Effector memory CD4-positive, alpha-beta T cell (primary cell): ENCODE data around the gene SPINK9.
A peak's percentile ranks its signal among the peaks of the same experiment; 100 is the strongest.

Experiments used
- DNase-seq, 3 donors: peaks; one replicate each; pipeline ENCODE4 v3.0.0-alpha.2; 2020
- H3K27ac ChIP-seq: 2 replicates; pipeline ENCODE4 v1.7.0; 2013; ENCODE audit warnings: mild to moderate bottlenecking, low read length, moderate library complexity; ENCODE audit not compliant: insufficient read depth, poor library complexity, severe bottlenecking
- H3K27me3 ChIP-seq: replicated peaks from 2 replicates; pipeline ENCODE4 v1.7.0; 2013; ENCODE audit warnings: mild to moderate bottlenecking, low read length; ENCODE audit not compliant: insufficient read depth, control insufficient read depth, poor library complexity, severe bottlenecking
- H3K36me3 ChIP-seq: 2 replicates; pipeline ENCODE4 v1.7.0; 2013; ENCODE audit warnings: mild to moderate bottlenecking, low read length, moderate library complexity; ENCODE audit not compliant: control insufficient read depth, insufficient read depth
- H3K4me1 ChIP-seq: 2 replicates; pipeline ENCODE4 v1.7.0; 2013; ENCODE audit warnings: low read length, mild to moderate bottlenecking; ENCODE audit not compliant: control insufficient read depth, insufficient read depth, poor library complexity, severe bottlenecking
- H3K4me3 ChIP-seq: 2 replicates; pipeline ENCODE4 v1.7.0; 2013; ENCODE audit warnings: low read length, low read depth, mild to moderate bottlenecking; ENCODE audit not compliant: insufficient read depth, poor library complexity, severe bottlenecking
- H3K9me3 ChIP-seq: 2 replicates; pipeline ENCODE4 v1.7.0; 2013; ENCODE audit warnings: mild to moderate bottlenecking, low read length, moderate library complexity; ENCODE audit not compliant: control insufficient read depth

The SPINK9 gene

GRCh38 chr5:148383564-148384379 lies 48.4 kb downstream of the SPINK9 start, which contains the start of gene FBXO38:
Gene FBXO38, plus strand, starts transcription at chr5:148383958. Its CDS starts 10,819 bp downstream, at chr5:148394777.
- no peaks in the 10 kb centered on the region for H3K9me3 ChIP-seq
- H3K36me3 ChIP-seq, result no peaks in the 10 kb centered on the region
- H3K27me3 ChIP-seq, result no peaks in the 10 kb centered on the region
- peak within 1 kb of the TSS; percentile 71 for H3K4me3 ChIP-seq
- peaks cover 16% of the 10 kb centered on the region for H3K4me1 ChIP-seq
- H3K27ac ChIP-seq, result peak within 1 kb of the TSS; percentile 96
- DNase-seq, result peak; percentile 93 to 97 (median 96)

GRCh38 chr5:148384380-148384737 lies 49.0 kb downstream of the SPINK9 start:
- peak overlapping the region; percentile 96 for H3K27ac ChIP-seq
- DNase-seq, result peak in 1 of 3 donors; percentile 2
- H3K4me3 ChIP-seq, result peak overlapping the region; percentile 71
- H3K4me1 ChIP-seq, result peaks cover 16% of the 10 kb centered on the region
- peaks cover 4% of the 10 kb centered on the region for H3K36me3 ChIP-seq
- no peaks in the 10 kb centered on the region for H3K27me3 ChIP-seq
- H3K9me3 ChIP-seq, result no peaks in the 10 kb centered on the region

GRCh38 chr5:148385094-148385493 lies 49.7 kb downstream of the SPINK9 start:
- H3K4me1 ChIP-seq, result peaks cover 16% of the 10 kb centered on the region
- DNase-seq, result no peak
- no peaks in the 10 kb centered on the region for H3K27me3 ChIP-seq
- H3K9me3 ChIP-seq, result no peaks in the 10 kb centered on the region
- peaks cover 4% of the 10 kb centered on the region for H3K36me3 ChIP-seq
- peak overlapping the region; percentile 96 for H3K27ac ChIP-seq
- no peak overlapping the region for H3K4me3 ChIP-seq

- Histone ChIP-seq H3K4me1 (peaks cover 16% of the 10 kb centered on the region), H3K27ac (no peak overlapping the region), H3K36me3 (peaks cover 4% of the 10 kb centered on the region), H3K4me3 (no peak overlapping the region), H3K9me3 (no peaks in the 10 kb centered on the region), H3K27me3 (no peaks in the 10 kb centered on the region)
- no peak for DNase-seq
Observed at GRCh38 chr5:148386041-148386440, 50.7 kb downstream of the SPINK9 start.

GRCh38 chr5:148387325-148387724 lies 52.0 kb downstream of the SPINK9 start:
- H3K36me3 ChIP-seq, result peaks cover 4% of the 10 kb centered on the region
- no peaks in the 10 kb centered on the region for H3K27me3 ChIP-seq
- DNase-seq, result no peak
- peaks cover 16% of the 10 kb centered on the region for H3K4me1 ChIP-seq
- no peak overlapping the region for H3K27ac ChIP-seq
- no peaks in the 10 kb centered on the region for H3K9me3 ChIP-seq
- H3K4me3 ChIP-seq, result no peak overlapping the region

GRCh38 chr5:148388696-148389095 lies 53.3 kb downstream of the SPINK9 start:
- no peak for DNase-seq
- H3K27ac ChIP-seq, result no peak overlapping the region
- peaks cover 16% of the 10 kb centered on the region for H3K4me1 ChIP-seq

More at GRCh38 chr5:148388696-148389095, 53.3 kb downstream of the SPINK9 start:
- Histone ChIP-seq H3K4me3 (no peak overlapping the region), H3K9me3 (no peaks in the 10 kb centered on the region), H3K27me3 (no peaks in the 10 kb centered on the region), H3K36me3 (peaks cover 4% of the 10 kb centered on the region)
